GM19324 (cell line): ENCODE results near the gene IFNL3.
"Not testable (repeated sequence)": the region's sequence is repeated elsewhere in the genome, so short reads cannot be mapped to it uniquely, and the experiment has no call there.

Experiments
- ATAC-seq: cut with Tn5 transposase; IDR thresholded peaks from one replicate; pipeline ENCODE4 v1.9.1; 2021; ENCODE audit warnings: mild to moderate bottlenecking, moderate library complexity; ENCODE audit not compliant: unreplicated experiment, low FRiP score

The IFNL3 gene

GRCh38 chr19:39244410-39245100, at the start of gene IFNL3:
IFNL3 (minus strand) TSS chr19:39245006; CDS start chr19:39244967, 39 bp downstream.
- not testable (repeated sequence) for ATAC-seq

- ATAC-seq: no peak
These were observed 48.6 kb upstream of the IFNL3 start for GRCh38 chr19:39293394-39293793.

GRCh38 chr19:39284032-39284431, 39.2 kb upstream of the IFNL3 start:
- no peak for ATAC-seq

GRCh38 chr19:39282021-39282420, 37.2 kb upstream of the IFNL3 start:
- no peak for ATAC-seq

GRCh38 chr19:39277598-39277997, 32.8 kb upstream of the IFNL3 start:
- no peak for ATAC-seq

- no peak for ATAC-seq
These were observed 31.9 kb upstream of the IFNL3 start for GRCh38 chr19:39276740-39277139.

- ATAC-seq: no peak
These were observed 30.8 kb upstream of the IFNL3 start for GRCh38 chr19:39275578-39275977.

GRCh38 chr19:39273859-39274258, 29.1 kb upstream of the IFNL3 start:
- ATAC-seq: not testable (repeated sequence)

- ATAC-seq: no peak
These were observed 25.4 kb upstream of the IFNL3 start for GRCh38 chr19:39270036-39270871.

- ATAC-seq: not testable (repeated sequence)
These were observed 24.6 kb upstream of the IFNL3 start for GRCh38 chr19:39269369-39269768.

GRCh38 chr19:39268531-39269223, 23.9 kb upstream of the IFNL3 start:
- ATAC-seq: not testable (repeated sequence)

- ATAC-seq: not testable (repeated sequence)
These were observed 23.3 kb upstream of the IFNL3 start, which contains the start of gene IFNL2 for GRCh38 chr19:39268085-39268484. IFNL2 (plus strand) TSS chr19:39268396; CDS start chr19:39268569, 173 bp downstream.

- no peak for ATAC-seq
These were observed 20.6 kb upstream of the IFNL3 start for GRCh38 chr19:39265321-39265916.

GRCh38 chr19:39264306-39265290, 19.8 kb upstream of the IFNL3 start:
- ATAC-seq: no peak

- ATAC-seq: no peak
These were observed 19.1 kb upstream of the IFNL3 start for GRCh38 chr19:39263912-39264305.

GRCh38 chr19:39262496-39262895, 17.7 kb upstream of the IFNL3 start:
- no peak for ATAC-seq

- no peak for ATAC-seq
These were observed 16.9 kb upstream of the IFNL3 start for GRCh38 chr19:39261704-39262103.

- no peak for ATAC-seq
These were observed 12.4 kb upstream of the IFNL3 start for GRCh38 chr19:39257227-39257626.

GRCh38 chr19:39254531-39255345, 9.9 kb upstream of the IFNL3 start:
- ATAC-seq: no peak
